NB4 (cell line): ENCODE results near the gene BRWD1.

Experiments used
- DNase-seq: peaks from one replicate; pipeline ENCODE4 v3.0.0; 2010; ENCODE audit warnings: low read depth
- H3K4me3 ChIP-seq: one replicate; pipeline ENCODE4 v1.5.1; 2011; ENCODE audit warnings: mild to moderate bottlenecking, low read depth, low read length, moderate library complexity
- CTCF ChIP-seq: IDR thresholded peaks from one replicate; pipeline ENCODE4 v1.5.1; 2012; ENCODE audit warnings: low read depth, low read length
- MAX ChIP-seq: IDR thresholded peaks from 2 replicates; pipeline ENCODE4 v1.6.1; 2011; ENCODE audit warnings: low read depth, low read length
- MYC ChIP-seq: IDR thresholded peaks from 2 replicates; pipeline ENCODE4 v1.6.1; 2011; ENCODE audit warnings: low read depth, low read length
- POLR2A ChIP-seq: IDR thresholded peaks from 2 replicates; pipeline ENCODE4 v1.6.1; 2011; ENCODE audit warnings: mild to moderate bottlenecking; ENCODE audit not compliant: insufficient read length; ENCODE audit errors: extremely low read depth

BRWD1 gene

GRCh38 chr21:39134288-39134810 is 179.1 kb downstream of the BRWD1 start:
- no peak overlapping the region for H3K4me3 ChIP-seq
- TF ChIP-seq MAX = no peak
- TF ChIP-seq MYC = no peak
- TF ChIP-seq CTCF = no peak
- no peak for TF ChIP-seq POLR2A

More at GRCh38 chr21:39134288-39134810, 179.1 kb downstream of the BRWD1 start:
- DNase-seq = no peak
